Left cardiac atrium (tissue), 4 donors: ENCODE results near the gene HPDL. TPM values are rescaled to one million over a fixed set of nuclear protein-coding genes. Genes with fewer than 3 reads are reported as not detected.

ENCODE experiments used
- ATAC-seq, 2 donors: fragments of 200-7000 bp; cut with Tn5 transposase; one replicate each; pipeline ENCODE4 v1.9.1; 2020; ENCODE audit warnings: mild to moderate bottlenecking in 2 of 2, moderate library complexity in 2 of 2
- DNase-seq: peaks from one replicate; pipeline ENCODE4 v3.0.0-alpha.2; 2020
- intact Hi-C, 2 donors: fragments of 100-400 bp; cut with DNase I; formaldehyde crosslinking; loops; one replicate each; pipeline versions ENCODE4 v1.14.1 to v1.15.1; 2022 to 2023
- total RNA-seq, 2 donors: library from RNA; stranded (reverse); fragmentation: NEBNext Ultra II Directional; extraction: Animal tissue kit (Norgen Biotek cat#: 25700); gene quantifications; one replicate each; pipeline ENCODE4 v1.2.1, GENCODE V29; 2021
- donor health status: DM: no; HTN: yes; CAD: no.
- donor health status: DM: no; HTN: yes; CAD: no; lungs with severe emphysema.
- donor health status: DM: yes; HTN: yes; CAD: no.
- donor health status: Dilated cardiomyopathy.

HPDL gene
- total RNA-seq, 2 donors from 2014 or later: 0.27 to 0.50 TPM

DNA sequence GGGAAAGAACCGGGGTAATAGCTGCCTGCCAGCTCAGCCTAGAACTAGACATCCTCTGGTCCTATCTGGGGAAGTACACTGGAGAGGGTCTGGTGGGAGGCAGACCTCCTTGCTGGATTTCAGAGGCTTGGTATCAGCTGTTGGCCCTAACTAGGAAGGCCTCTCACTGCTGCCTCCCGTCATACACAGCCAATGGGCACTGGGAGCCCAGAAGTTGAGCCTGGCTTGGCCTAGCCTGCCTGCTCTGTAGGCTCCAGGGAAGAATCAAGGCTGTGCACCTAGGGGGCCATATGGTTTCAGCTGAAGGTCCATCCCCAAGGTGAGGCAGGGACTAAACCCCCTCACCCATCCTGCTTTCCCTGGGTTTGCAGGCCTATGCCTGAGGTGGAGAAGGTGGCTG lies 17.8 kb downstream of the HPDL start:
- ATAC-seq (no peak), DNase-seq (no peak)
- intact Hi-C loops: loop anchor here in 1 of 2 donors (5.0 kb wide), 1 partner anchor 42 kb away; no protein-coding TSS in a partner anchor

DNA sequence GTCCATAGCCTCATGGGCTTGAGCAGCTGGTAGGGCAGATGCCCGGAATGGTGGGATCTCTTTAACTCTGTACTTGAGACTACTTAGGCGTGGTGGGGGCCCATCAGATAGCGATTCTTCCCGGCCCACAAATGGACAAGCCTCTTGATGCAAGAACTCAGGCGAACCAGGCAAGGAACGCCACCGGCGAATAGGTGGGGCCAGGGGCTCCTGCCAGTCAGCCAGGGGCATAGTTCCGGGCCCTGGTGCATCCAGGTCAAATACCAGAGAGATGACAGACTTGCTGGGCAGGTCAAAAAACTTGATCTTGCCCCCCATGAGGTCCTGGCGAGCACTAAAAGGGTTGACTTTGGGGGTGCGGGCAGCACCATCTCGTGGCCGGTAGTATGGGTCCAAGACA lies 18.3 kb downstream of the HPDL start:
- no peak for ATAC-seq
- intact Hi-C loops: no loop called here
- no peak for DNase-seq

DNA sequence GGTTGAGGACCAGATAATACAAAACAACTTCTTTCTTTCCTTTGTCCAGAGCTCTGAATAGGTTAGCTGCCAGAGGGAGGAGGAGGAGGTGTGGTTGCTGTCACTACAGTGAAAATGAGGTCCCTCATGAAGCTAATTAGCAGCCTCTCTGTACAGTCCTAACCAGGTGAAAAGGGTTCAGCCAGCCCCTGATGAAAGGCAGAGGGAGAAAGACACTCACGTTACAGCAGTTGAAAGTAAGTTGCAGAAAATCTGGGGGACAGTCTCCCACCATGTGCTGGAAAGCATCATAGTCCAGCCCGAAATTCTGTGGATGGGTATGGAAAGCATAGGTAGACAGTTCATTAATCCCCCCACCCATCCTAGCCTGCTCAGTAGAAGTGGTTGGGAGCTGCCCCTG lies 19.8 kb downstream of the HPDL start:
- intact Hi-C loops: no loop called here
- DNase-seq (no peak), ATAC-seq (no peak)

DNA sequence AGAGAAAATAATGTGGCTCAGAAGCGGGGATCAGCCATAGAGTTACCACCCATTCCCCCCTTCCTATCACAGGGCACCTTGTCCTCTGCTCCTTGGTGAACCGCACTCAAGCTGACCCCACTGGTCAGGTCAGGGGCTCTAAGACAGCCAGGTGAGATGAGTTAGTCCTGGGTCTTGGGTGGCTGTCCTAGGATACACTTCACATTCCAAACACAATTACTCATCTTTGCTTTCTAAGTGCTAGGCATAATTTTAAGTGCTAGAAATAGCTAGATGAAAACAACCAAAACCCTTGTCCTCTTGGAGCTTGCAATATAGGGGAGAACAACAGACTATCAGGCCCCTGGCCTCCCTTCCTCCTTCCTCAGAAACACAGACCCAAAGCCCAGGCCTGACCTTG lies 21.3 kb downstream of the HPDL start:
- no peak for DNase-seq
- intact Hi-C loops: no loop called here
- ATAC-seq: peak in 1 of 2 donors; percentile 13

DNA sequence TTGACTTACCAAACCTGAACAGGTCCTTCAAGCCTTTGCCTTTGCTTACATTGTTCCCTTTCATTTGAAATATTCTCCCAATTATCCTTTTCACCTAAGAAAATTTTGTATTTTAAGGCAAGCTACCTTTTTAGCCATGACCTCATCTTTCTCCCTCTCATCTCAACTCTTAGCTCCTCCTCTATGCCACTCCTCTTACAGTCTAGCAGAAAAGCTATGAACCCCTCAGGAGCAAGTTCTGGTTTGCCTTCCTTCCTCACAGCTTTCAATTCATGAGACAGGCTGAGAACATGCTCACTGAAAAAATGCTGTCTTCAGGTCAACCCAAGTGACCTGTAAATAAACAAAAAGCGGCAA lies 21.9 kb downstream of the HPDL start:
- ATAC-seq: peak; percentile 39 to 60
- intact Hi-C loops: no loop called here
- no peak for DNase-seq

DNA sequence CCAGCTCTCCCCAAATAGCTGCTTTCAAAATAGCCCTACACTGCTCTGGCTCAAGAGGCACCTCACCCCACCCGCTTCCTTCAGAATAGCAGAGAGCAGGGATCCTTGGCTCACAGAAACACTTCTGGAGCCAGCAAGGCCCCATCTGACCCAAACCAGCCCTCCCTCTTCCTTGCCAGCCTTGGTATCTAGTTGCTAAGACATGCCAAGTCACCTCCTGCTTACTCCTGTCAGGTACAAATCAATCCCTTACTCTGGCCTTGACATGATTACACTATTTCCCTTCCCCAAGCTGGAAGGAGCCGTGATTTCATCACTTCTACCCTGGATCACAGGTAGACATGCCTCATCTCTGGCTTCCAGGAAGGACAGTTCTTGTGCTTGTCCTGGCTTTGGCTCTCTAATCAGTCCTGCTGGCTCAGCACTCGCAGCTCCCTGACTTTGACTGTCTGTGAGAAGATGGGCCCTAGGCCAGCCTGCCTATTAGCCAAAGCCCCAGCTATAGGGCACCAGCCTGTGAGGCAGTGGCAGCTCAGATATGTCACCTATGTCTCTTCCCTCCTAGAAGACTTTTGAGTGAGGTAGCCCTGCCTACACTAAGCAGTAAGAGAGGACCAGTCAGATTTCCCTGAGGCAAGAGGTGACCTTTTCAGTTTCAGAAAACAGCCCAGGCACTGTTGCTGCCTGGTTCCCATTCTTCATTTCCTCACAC lies 22.4 kb downstream of the HPDL start:
- ATAC-seq: peak; percentile 83 to 85
- intact Hi-C loops: no loop called here
- peak; percentile 61 for DNase-seq

DNA sequence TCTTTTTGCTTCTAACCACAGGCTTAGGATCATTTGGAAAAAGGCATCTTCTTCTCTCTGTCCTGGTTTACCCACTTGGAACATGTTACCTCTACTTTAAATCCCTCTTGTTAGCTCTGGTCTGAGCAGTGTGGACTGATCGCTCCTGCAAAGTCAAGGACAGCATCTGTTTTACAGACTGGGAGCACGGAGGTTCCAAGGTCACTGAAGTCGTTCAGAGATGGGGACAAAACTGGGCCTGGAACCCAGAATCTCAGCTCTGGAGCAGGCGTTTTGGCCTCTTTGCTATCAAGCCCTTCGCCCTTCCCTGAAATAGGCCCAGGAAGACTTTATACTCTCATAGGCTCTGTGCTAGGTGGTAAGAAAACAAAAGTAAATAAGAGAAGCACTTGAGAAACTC lies 24.8 kb downstream of the HPDL start:
- DNase-seq (no peak), ATAC-seq (no peak)
- intact Hi-C loops: no loop called here

DNA sequence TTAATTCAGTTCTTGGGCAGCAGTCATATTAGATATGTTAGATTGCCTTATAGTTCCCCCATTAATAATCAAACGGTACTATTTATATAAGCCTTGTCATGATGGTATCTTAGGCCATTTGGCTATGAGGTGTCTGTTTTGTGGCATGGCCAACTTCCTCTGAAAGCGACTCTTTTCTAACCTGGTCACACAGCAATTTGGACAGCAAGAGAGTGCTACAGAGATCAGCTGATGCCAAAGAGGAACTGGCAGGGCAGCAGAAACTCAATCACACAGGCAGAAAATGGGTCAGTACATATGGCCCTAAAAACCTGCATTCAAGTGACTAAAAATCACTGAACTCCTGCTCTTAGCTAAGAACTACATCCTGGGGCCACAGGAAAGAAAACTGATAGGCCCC lies 27.0 kb downstream of the HPDL start:
- DNase-seq: no peak
- intact Hi-C loops: no loop called here
- no peak for ATAC-seq

DNA sequence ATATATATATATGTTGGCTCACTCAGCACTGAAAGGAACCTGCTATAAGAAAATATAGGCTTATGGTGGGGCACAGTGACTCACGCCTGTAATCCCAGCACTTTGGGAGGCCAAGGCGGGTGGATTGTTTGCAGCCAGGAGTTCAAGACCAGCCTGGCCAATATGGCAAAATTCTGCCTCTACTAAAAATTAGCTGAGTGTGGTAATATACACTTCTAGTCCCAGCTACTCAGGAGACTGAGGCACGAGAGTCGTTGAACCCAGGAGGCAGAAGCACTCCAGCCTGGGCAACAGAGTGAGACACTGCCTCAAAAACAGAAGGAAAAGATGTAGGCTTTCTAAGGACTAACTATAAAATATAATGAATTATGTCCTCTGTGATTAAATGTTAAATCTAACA lies 28.1 kb downstream of the HPDL start:
- ATAC-seq (no peak), DNase-seq (no peak)
- intact Hi-C loops: no loop called here

DNA sequence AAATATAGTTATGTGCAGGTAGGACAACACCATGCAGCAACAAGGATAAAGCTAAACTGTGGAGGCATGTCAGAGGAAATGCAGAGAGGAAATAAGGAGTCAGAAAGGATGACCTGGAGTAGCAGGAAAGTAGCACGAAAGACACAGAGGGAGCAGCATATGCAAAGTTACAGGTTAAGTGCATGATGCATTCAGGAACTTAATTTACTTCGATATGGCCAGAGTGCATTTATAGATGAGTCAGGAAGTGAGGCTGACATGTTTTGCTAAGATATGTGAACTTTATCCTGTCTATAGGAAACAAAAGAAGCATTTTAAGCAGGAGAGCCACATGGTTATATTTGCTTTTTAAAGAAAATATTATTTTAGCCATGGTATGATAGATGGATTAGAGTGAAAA lies 29.0 kb downstream of the HPDL start:
- ATAC-seq (no peak), DNase-seq (no peak)
- intact Hi-C loops: no loop called here

DNA sequence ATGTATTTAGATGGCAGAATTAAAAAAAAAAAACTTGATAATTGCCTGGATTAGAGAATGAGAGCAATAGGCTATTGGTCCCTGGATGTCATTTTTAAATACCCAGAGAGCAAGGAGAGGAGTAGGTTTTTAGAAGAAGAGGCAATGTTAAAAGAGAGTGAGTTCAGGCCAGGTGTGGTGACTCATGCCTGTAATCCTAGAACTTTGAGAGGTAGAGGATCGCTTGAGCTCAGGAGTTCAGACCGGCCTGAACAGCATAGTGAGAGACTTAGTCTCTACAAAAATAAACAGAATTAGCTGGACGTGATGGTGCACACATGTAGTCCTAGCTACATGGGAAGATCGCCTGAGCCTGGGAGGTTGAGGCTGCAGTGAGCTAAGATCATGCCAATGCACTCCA lies 29.5 kb downstream of the HPDL start:
- ATAC-seq: no peak
- DNase-seq: no peak
- intact Hi-C loops: no loop called here

DNA sequence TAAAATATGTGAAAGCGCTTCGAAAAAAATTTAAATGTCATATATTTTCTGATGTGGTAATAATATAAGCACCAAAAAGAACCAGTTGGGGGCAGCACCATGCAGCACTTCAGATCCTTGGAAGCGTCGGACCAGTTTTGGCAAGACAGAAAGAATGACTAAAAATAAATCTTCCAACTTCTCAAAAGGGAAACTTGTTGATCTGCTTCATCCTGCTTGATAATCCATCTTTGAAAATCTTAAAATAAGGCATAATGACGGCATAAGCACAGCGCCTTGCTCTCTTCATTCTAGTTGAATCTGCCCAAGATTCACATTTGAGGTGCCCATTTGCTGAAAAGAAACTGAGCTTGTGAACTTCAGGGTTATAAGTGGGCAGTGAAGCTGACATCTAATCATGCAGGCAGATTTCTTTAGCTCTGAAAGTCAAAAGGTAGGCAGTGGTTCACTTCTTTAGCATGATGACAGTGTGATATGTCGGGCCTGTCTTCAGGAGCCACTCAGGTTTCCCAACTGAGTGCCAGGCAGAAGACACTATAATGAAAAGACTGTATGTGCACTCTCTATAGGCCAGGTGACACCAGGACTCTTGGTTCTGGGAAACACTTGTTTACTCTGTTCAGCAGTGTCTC lies 33.3 kb downstream of the HPDL start:
- intact Hi-C loops: loop anchor here (2.0 to 5.0 kb wide), 4 partner anchors 131 to 212 kb away; partner anchors contain the start of gene TESK2 (in 2 of the 2)
- DNase-seq (peak; percentile 75), ATAC-seq (peak; percentile 82 to 88)

DNA sequence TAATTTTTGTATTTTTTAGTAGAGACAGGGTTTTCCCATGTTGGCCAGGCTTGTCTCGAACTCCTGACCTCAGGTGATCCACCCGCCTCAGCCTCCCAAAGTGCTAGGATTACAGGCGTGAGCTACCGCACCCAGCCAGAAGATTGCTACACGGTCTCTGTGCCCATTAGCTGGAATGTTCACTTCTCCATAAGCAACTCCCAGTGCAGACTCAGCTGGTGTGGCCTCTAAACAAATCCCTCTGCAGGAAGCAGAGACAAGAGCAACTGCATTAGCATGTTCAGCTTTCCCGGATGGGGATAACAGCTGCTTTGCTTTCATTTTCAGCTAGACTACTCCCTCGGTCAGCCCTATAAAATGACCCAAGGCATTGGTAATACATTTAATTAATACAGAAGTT lies 34.3 kb downstream of the HPDL start:
- ATAC-seq (peak; percentile 92 to 94), DNase-seq (peak; percentile 50)
- intact Hi-C loops: loop anchor here (2.0 to 5.0 kb wide), 4 partner anchors 130 to 211 kb away; partner anchors contain the start of gene TESK2 (in 2 of the 2)

DNA sequence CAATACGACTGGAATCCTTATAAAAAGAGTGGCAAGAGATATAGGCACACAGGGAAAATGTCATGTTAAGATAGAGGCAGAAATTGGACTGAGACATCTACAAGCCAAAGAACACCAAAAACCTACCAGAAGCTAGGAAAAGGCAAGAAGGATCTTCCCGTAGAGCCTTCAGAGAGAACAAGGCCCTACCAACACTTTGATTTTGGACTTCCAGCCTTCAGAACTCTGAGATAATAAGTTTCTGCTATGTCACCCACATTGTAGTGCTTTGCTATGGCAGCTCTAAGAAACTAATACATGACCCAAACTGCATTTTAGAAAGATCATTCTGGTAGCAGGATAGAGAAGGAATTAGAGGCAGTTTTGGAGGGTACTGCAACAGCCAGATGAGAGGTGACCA lies 37.6 kb downstream of the HPDL start:
- no peak for ATAC-seq

DNA sequence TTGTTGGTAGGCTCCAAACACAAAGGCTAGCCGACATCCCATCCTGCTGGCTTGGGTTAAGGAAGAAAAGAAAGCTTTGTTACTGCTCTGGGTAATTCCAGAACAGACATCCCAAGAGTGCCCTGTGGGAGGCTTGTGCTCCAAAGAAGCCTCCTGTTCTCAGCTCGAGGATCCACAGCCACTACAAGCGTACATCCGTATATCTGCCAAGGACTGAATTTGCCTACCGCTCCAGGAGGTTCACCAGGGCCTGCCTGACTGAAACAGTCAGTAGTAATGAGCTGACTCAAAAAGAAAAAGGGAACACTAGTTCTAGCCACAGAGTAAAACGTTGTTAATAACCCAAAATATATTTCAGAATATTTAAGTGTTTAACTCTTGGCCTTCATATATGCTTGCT lies 38.4 kb downstream of the HPDL start:
- DNase-seq (no peak), ATAC-seq (no peak)
- intact Hi-C loops: no loop called here

More for the DNA sequence above, 37.6 kb downstream of the HPDL start:
- DNase-seq: no peak
- intact Hi-C loops: loop anchor here (5.0 kb wide), 3 partner anchors 128 to 208 kb away; partner anchors contain the start of gene TESK2 (in 1 of the 2)

DNA sequence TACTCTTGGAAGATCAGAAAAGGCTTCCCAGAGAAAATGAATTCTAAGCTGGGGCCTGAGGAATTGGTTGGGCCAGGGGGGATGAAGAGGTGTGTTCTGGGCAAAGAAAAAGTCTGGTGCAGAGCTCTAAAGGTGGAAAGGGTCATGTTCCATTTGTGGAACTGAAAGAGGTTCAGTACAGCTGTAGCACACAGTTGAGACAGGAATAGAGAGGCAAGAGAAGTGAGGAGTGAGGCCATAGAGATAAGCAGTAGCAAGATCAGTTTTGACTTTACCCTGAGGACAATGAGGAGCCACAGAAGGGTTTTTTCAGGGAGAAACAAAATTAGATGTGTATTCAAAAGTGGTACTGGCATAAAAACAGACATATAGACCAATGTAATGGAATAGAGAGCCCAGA lies 43.9 kb downstream of the HPDL start:
- intact Hi-C loops: no loop called here
- DNase-seq (no peak), ATAC-seq (no peak)

DNA sequence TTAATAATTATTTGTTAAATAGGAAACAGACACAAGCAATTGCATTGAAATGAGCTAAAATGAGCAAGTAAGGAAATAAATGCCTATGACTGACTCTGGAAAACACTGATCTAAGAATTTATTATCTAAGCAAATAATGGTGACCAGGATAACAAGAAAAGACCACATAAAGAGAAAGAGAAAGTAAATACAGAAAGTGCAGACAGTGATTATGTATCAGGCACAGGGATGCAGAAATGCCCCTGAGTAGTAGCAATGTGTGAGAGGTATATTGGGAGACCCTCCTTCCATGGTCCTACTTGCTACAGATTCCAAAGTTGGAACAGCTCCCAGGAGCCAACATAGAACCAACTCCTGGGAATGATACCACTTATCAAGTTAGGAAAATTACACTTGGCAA lies 46.9 kb downstream of the HPDL start:
- DNase-seq: no peak
- no peak for ATAC-seq
- intact Hi-C loops: no loop called here

DNA sequence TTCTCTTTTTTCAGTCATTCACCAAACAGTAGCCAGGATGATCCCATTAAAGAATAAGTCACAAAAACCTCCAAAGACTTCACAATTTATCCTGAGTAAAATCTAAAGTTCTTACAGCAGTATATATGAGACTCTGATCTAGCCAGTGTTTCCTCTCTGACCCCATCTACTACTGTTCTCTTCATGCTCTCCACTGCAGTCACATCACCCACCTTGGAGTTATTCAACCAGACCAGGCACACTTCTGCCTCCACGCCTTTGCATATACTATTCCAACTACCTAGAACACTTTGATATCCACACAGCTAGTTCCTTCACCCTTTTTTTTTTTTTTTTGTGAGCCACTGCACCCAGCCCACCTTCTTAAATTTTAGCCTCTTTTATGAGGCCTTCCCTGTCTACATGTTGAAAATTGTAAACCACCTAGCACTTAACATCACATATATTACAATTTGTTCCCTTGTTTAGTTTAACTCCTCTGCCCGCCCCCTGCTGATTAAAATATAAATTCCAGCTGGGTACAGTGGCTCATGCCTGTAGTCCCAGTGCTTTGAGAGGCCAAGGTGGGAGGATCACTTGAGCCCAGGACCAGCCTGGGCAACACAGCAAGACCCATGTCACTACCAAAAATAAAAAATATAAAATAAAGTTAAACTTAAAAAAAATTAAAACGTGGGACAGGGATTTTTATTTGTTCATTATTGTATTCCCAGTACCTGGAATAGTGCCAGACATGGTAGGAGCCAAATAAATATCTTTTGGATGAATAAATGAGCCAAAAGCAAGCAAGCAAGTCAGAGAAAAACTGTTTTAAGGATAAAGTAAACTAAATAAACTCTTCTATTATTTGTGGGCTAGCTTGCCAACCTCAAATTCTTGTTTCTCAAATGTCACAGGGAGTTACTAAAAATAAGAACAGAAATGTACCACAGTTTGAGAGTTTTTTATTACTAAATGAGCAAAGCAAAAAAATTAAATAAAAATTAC lies 48.7 kb downstream of the HPDL start:
- ATAC-seq (no peak), DNase-seq (no peak)
- intact Hi-C loops: no loop called here

DNA sequence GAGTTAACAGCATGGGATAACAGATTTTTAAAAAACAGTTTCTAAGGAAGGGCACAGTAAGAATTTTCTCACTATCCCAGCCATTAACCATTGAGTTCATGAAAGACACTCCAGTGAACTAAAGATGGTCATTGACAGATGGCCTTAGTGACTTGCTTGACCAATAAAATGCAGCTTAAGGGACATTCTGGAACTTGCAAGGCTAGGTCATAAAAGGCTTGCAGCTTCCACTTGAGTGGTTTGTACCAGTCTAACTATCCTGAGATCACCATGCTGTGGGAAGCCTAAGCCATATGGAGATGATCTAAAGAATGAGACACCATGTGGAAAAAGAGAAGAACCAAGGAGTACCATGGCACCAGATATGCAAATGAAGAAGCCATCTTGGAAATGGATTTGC lies 51.5 kb downstream of the HPDL start:
- no peak for DNase-seq
- no peak for ATAC-seq
- intact Hi-C loops: no loop called here
